ENCODE measurements around the gene RAC3. TPM values are rescaled to one million over a fixed set of nuclear protein-coding genes. Genes with fewer than 3 reads are reported as not detected.

RAC3 gene
- total and polyA plus RNA-seq, 2 of the 8 experiments (the other 6 are each of a cell fraction or from before 2014, with no cell fraction given), result 177 to 299 TPM

- POLR2A ChIA-PET (ENCODE audit: partially characterized antibody), result interaction anchor here (0.6 to 4.3 kb wide), 25 partner anchors 11 to 147 kb away, joined by 3 to 13 read pairs (median 5); partner anchors contain the start of genes DCXR, DUS1L, FASN and GPS1
- TF ChIP-seq GABPA (IDR thresholded peaks at IDR 0.05; ENCODE audit: borderline replicate concordance, insufficient read depth, low read length), result peak; percentile 77; the same call in 1 of the 2 replicates
- TF ChIP-seq CBX8 (IDR thresholded peaks at IDR 0.05; ENCODE audit: borderline replicate concordance, low read depth, low read length), result no peak
- TF ChIP-seq SRF (IDR thresholded peaks at IDR 0.05; ENCODE audit: low read depth, low read length), result no peak
- no peak for TF ChIP-seq TEAD4 (IDR thresholded peaks at IDR 0.05; ENCODE audit: low read depth, low read length)
- peak; percentile 87 to 94 (median 87) for TF ChIP-seq CTCF (IDR thresholded peaks at IDR 0.05; ENCODE audit: control extremely low read depth in 1 of 3, insufficient read depth in 1 of 3, low read depth in 1 of 3, low read length in 3 of 3)
- TF ChIP-seq CHD2 (IDR thresholded peaks at IDR 0.05; ENCODE audit: low read length), result 0 out of 2 replicates have a peak, but pooled peaks have one; percentile 12
- no peak for TF ChIP-seq SIX5 (IDR thresholded peaks at IDR 0.05; ENCODE audit: low read depth, low read length)
- no peak for TF ChIP-seq MAX (IDR thresholded peaks at IDR 0.05)
Measured at GRCh38 chr17:82019690-82020571, 11.5 kb upstream of the RAC3 start.

More at GRCh38 chr17:82019690-82020571, 11.5 kb upstream of the RAC3 start:
- peaks cover 7 to 15% of the 10 kb centered on the region in 2 experiments for H4K20me1 ChIP-seq (replicated peaks in 1 of 2; ENCODE audit: control insufficient read depth in 1 of 2, insufficient read depth in 2 of 2, low read length in 2 of 2)
- no peak overlapping the region for H3K23ac ChIP-seq (ENCODE audit: insufficient read length)
- no peaks in the 10 kb centered on the region for H3K27me3 ChIP-seq (replicated peaks in 1 of 4; ENCODE audit: control insufficient read depth in 3 of 4, extremely low read depth in 1 of 4, insufficient read depth in 3 of 4, low read length in 3 of 4)
- FAIRE-seq (no peak), DNase-seq (ENCODE audit: low read depth in 1 of 2, low spot score in 2 of 2) (peak in 1 of 2 experiments; percentile 93)
- H2BK20ac ChIP-seq (ENCODE audit: low read length), result no peak overlapping the region
- peaks cover 0 to 12% of the 10 kb centered on the region in 2 experiments; a peak in 1 of 4 replicates for H3K79me2 ChIP-seq (ENCODE audit: control insufficient read depth in 1 of 2, insufficient read depth in 2 of 2, low read length in 2 of 2)
- no peak overlapping the region for H2AFZ ChIP-seq (ENCODE audit: low read length)
- no peak overlapping the region for H3K27ac ChIP-seq (ENCODE audit: low read depth, low read length)
- no peak overlapping the region for H3K14ac ChIP-seq (ENCODE audit: insufficient read length)
- H3K23me2 ChIP-seq (ENCODE audit: low read depth, low read length), result peaks cover 12% of the 10 kb centered on the region
- H3K18ac ChIP-seq (ENCODE audit: extremely low read depth, low read length), result no peak overlapping the region
- H3K56ac ChIP-seq (replicated peaks; ENCODE audit: insufficient read length, low read depth, low read length), result no peak overlapping the region
- no peak overlapping the region for H2BK5ac ChIP-seq (ENCODE audit: low read depth, low read length)
- no peak overlapping the region for H2BK12ac ChIP-seq (ENCODE audit: low read depth, low read length)
- no peak overlapping the region for H4K5ac ChIP-seq (ENCODE audit: insufficient read length, low read depth, low read length)
- no peak overlapping the region for H3K4me3 ChIP-seq (ENCODE audit: extremely low read depth in 1 of 4, insufficient read depth in 2 of 4, low read depth in 3 of 4, low read length in 4 of 4)
- H2BK15ac ChIP-seq (ENCODE audit: low read length), result no peak overlapping the region
- H4K91ac ChIP-seq (replicated peaks; ENCODE audit: insufficient read length, low read length), result no peak overlapping the region
- peaks cover 4% of the 10 kb centered on the region; the same call in 1 of the 2 replicates for H3K79me1 ChIP-seq (ENCODE audit: low read depth, low read length)
- H3K4ac ChIP-seq (replicated peaks; ENCODE audit: insufficient read length, low read depth, low read length), result no peak overlapping the region
- H2AK5ac ChIP-seq (ENCODE audit: low read depth, low read length), result no peak overlapping the region
- H4K8ac ChIP-seq (ENCODE audit: extremely low read depth, insufficient read depth, low read length), result no peak overlapping the region; the same call in 1 of the 2 replicates
- H3K4me2 ChIP-seq (ENCODE audit: insufficient read depth in 1 of 2, low read depth in 2 of 2, low read length in 2 of 2), result no peak overlapping the region
- no peak overlapping the region for H2BK120ac ChIP-seq (replicated peaks; ENCODE audit: low read depth, low read length)
- no peaks in the 10 kb centered on the region for H3K9me3 ChIP-seq (ENCODE audit: insufficient read depth in 2 of 2, low read depth in 1 of 2, low read length in 1 of 2)
- no peaks in the 10 kb centered on the region for H3K36me3 ChIP-seq (ENCODE audit: control insufficient read depth in 2 of 4, insufficient read depth in 4 of 4, low read length in 3 of 4)
- CTCF ChIA-PET (ENCODE audit: partially characterized antibody), result interaction anchor here (0.5 to 4.7 kb wide), 49 partner anchors 9 to 420 kb away, joined by 3 to 29 read pairs (median 4); partner anchors contain the start of genes ASPSCR1, DCXR, DUS1L and MAFG
- WGBS, 2 experiments (ENCODE audit: extremely low coverage in 1 of 2, insufficient coverage in 1 of 2, insufficient read length in 1 of 2, insufficient replicate concordance in 2 of 2, low coverage in 1 of 2, low lambda C conversion rate in 2 of 2, missing lambda C conversion rate in 1 of 2), result 66% methylated on average over 30 of the region's 34 CpGs; no CpG with 5 or more reads in 1 of the 2 experiments
- peaks cover 0 to 14% (median 8%) of the 10 kb centered on the region in 4 experiments; a peak in 5 of 7 replicates for H3K4me1 ChIP-seq (replicated peaks in 1 of 4; ENCODE audit: control insufficient read depth in 3 of 4, insufficient read depth in 4 of 4, low read length in 3 of 4)
- no peak overlapping the region for H3K9ac ChIP-seq (replicated peaks in 1 of 4; ENCODE audit: extremely low read depth in 1 of 4, low read depth in 3 of 4, low read length in 3 of 4)

Data from H1 (cell line).